ENCODE measurements around the gene MINDY4.

Gene MINDY4

GRCh38 chr7:30771174-30771879 lies at the start of gene MINDY4:
Gene MINDY4, plus strand, starts transcription at chr7:30771417. Its CDS starts 77 bp downstream, at chr7:30771494.
- DNase-seq (ENCODE audit: low read depth): peak; percentile 39

- DNase-seq (ENCODE audit: low read depth): no peak
These were observed 49.0 kb upstream of the MINDY4 start for GRCh38 chr7:30722187-30722586.

GRCh38 chr7:30722671-30723070 lies 48.5 kb upstream of the MINDY4 start:
- DNase-seq (ENCODE audit: low read depth): no peak

GRCh38 chr7:30723776-30724175 lies 47.4 kb upstream of the MINDY4 start:
- no peak for DNase-seq (ENCODE audit: low read depth)

GRCh38 chr7:30726296-30727006 lies 44.8 kb upstream of the MINDY4 start:
- no peak for DNase-seq (ENCODE audit: low read depth)

- no peak for DNase-seq (ENCODE audit: low read depth)
These were observed 43.9 kb upstream of the MINDY4 start for GRCh38 chr7:30727061-30727945.

GRCh38 chr7:30728591-30729100 lies 42.6 kb upstream of the MINDY4 start:
- no peak for DNase-seq (ENCODE audit: low read depth)

- DNase-seq (ENCODE audit: low read depth): no peak
These were observed 41.6 kb upstream of the MINDY4 start for GRCh38 chr7:30729642-30730041.

- no peak for DNase-seq (ENCODE audit: low read depth)
These were observed 41.1 kb upstream of the MINDY4 start for GRCh38 chr7:30730097-30730496.

GRCh38 chr7:30730996-30731395 lies 40.2 kb upstream of the MINDY4 start:
- no peak for DNase-seq (ENCODE audit: low read depth)

GRCh38 chr7:30731581-30731980 lies 39.6 kb upstream of the MINDY4 start:
- no peak for DNase-seq (ENCODE audit: low read depth)

GRCh38 chr7:30732606-30733005 lies 38.6 kb upstream of the MINDY4 start:
- no peak for DNase-seq (ENCODE audit: low read depth)

- DNase-seq (ENCODE audit: low read depth): no peak
These were observed 38.0 kb upstream of the MINDY4 start for GRCh38 chr7:30733216-30733615.

- DNase-seq (ENCODE audit: low read depth): no peak
These were observed 37.5 kb upstream of the MINDY4 start for GRCh38 chr7:30733691-30734090.

GRCh38 chr7:30734497-30734896 lies 36.7 kb upstream of the MINDY4 start:
- no peak for DNase-seq (ENCODE audit: low read depth)

- no peak for DNase-seq (ENCODE audit: low read depth)
These were observed 35.6 kb upstream of the MINDY4 start for GRCh38 chr7:30735631-30736030.

GRCh38 chr7:30736291-30736690 lies 34.9 kb upstream of the MINDY4 start:
- no peak for DNase-seq (ENCODE audit: low read depth)

- no peak for DNase-seq (ENCODE audit: low read depth)
These were observed 32.9 kb upstream of the MINDY4 start for GRCh38 chr7:30738026-30738915.

GRCh38 chr7:30739691-30740090 lies 31.5 kb upstream of the MINDY4 start:
- no peak for DNase-seq (ENCODE audit: low read depth)

GRCh38 chr7:30740417-30741181 lies 30.6 kb upstream of the MINDY4 start:
- peak; percentile 45 for DNase-seq (ENCODE audit: low read depth)

GRCh38 chr7:30741289-30741688 lies 29.9 kb upstream of the MINDY4 start:
- no peak for DNase-seq (ENCODE audit: low read depth)

Data from stimulated activated CD8-positive, alpha-beta memory T cell treated with anti-CD3 and anti-CD28 coated beads, Interleukin-12 subunit alpha, Interleukin-12 subunit beta, amount 100 ng/mL, for 4 hours (primary cell).